Esophagus (tissue), 2 donors: Measurements from ENCODE around the gene ACAP1. TPM values are rescaled to one million over a fixed set of nuclear protein-coding genes. Genes with fewer than 3 reads are reported as not detected.
A peak's percentile ranks its signal among the peaks of the same experiment; 100 is the strongest.
"Not testable (repeated sequence)": the region's sequence is repeated elsewhere in the genome, so short reads cannot be mapped to it uniquely, and the experiment has no call there.

ENCODE experiments used
- H3K27ac ChIP-seq, 2 donors: one replicate each; pipeline ENCODE4 v1.5.1; 2013; ENCODE audit warnings: low read depth in 2 of 2, mild to moderate bottlenecking in 2 of 2, inconsistent platforms in 1 of 2, low read length in 1 of 2, moderate library complexity in 1 of 2
- H3K27me3 ChIP-seq, 2 donors: one replicate each; pipeline ENCODE4 v1.6.1; 2013; ENCODE audit warnings: low read length in 2 of 2, control low read depth in 1 of 2, mild to moderate bottlenecking in 1 of 2; ENCODE audit not compliant: insufficient read depth in 2 of 2, control insufficient read depth in 1 of 2
- H3K36me3 ChIP-seq, 2 donors: one replicate each; pipeline ENCODE4 v1.6.1; 2013; ENCODE audit warnings: low read length in 1 of 2; ENCODE audit not compliant: control insufficient read depth in 2 of 2, insufficient read depth in 2 of 2
- H3K4me1 ChIP-seq, 2 donors: one replicate each; pipeline ENCODE4 v1.6.1; 2013; ENCODE audit warnings: low read length in 1 of 2; ENCODE audit not compliant: control insufficient read depth in 2 of 2, insufficient read depth in 2 of 2
- H3K4me3 ChIP-seq, 2 donors: one replicate each; pipeline ENCODE4 v1.5.1; 2013; ENCODE audit warnings: low read length in 2 of 2, mild to moderate bottlenecking in 2 of 2, low read depth in 1 of 2, moderate library complexity in 1 of 2
- H3K9me3 ChIP-seq, 2 donors: one replicate each; pipeline ENCODE4 v1.6.1; 2013; ENCODE audit warnings: mild to moderate bottlenecking in 2 of 2, low read depth in 1 of 2, low read length in 1 of 2, moderate library complexity in 1 of 2; ENCODE audit not compliant: control insufficient read depth in 2 of 2, insufficient read depth in 1 of 2
- WGBS, 2 donors: extraction: QIAGEN DNeasy Blood & Tissue Kit; methylation state at CpG; one replicate each; pipeline ENCODE4 v1.1.7; 2013; 5-methylcytosine and 5-hydroxymethylcytosine counted together
- polyA plus RNA-seq, 2 donors: library from polyadenylated mRNA; stranded (reverse); fragments of 200-250 nt; gene quantifications; one replicate each; pipeline ENCODE4 v1.2.3, GENCODE V29; 2013
- donor health status: healthy with polysubstance abuse.
- donor health status: Bipolar disorder and iron deficiency.

The ACAP1 gene
- polyA plus RNA-seq, 2 donors, result 5.3 to 9.7 TPM

DNA sequence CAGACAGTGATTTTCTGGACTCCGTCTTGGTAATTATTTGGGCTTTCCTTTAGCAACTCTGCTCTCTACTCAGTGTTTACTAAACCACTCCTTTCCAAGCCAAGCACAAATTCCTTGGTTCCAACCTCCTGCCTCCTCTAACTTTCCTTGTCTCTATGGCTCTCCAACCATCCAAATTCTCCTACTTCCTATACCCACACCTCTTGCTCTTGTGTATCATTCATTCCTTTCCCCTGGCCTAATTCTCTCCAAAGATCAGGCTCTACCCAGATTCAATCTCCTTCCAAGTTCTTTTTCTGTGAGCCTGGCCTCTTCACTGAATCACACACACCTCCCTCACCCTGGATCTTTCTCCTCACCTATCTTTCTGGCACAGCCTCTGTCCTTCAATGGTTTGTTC, 8.3 kb upstream of the ACAP1 start:
- H3K27ac ChIP-seq, result no peak overlapping the region

DNA sequence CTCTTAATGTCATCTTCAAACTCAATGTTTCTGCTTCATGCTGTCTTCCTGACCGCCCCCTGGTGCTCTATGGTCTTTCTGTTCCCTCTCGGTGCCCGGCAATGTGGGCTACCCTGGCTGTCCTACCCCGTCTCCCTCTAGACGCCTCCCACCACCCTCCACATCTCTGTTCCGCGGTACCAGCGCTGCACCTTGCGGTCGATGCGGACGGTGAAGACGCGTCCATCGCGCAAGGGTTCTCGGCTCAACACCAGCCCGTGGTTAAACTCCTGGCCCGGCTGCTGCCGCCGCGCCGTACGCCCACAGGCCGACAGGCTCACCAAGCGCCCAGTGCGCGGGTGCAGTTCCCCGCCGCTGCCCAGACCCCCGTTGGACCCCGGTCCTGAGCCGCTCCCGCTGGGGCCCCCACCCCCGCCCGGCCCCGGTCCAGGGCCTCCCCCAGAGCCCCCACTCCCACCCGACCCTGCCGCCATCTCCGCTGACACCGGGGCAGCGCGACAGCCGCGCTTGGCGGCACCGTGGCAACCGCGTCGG, 7.4 kb upstream of the ACAP1 start, which contains the start of gene NEURL4:
TSS of gene NEURL4 (minus strand) at position 496 of the 534 bp plus-strand sequence. CDS start at position 473, 23 bp downstream.
- Histone ChIP-seq H3K9me3 (no peaks in the 10 kb centered on the region), H3K4me3 (peak within 1 kb of the TSS; percentile 71 to 84), H3K27ac (peak within 1 kb of the TSS; percentile 96 to 98), H3K27me3 (no peaks in the 10 kb centered on the region), H3K4me1 (peaks cover 3 to 9% of the 10 kb centered on the region in 2 donors), H3K36me3 (peaks cover 4 to 12% of the 10 kb centered on the region in 2 donors)
- WGBS, 2 donors, result 0 to 1% methylated on average over 48 to 50 of the region's 50 CpGs

More for the DNA sequence above, 8.3 kb upstream of the ACAP1 start:
- Histone ChIP-seq H3K9me3 (no peaks in the 10 kb centered on the region), H3K36me3 (peaks cover 11 to 21% of the 10 kb centered on the region in 2 donors), H3K4me3 (no peak overlapping the region), H3K4me1 (peaks cover 3 to 9% of the 10 kb centered on the region in 2 donors), H3K27me3 (no peaks in the 10 kb centered on the region)
- 73 to 87% methylated on average over 1 of the region's 1 CpG for WGBS, 2 donors

DNA sequence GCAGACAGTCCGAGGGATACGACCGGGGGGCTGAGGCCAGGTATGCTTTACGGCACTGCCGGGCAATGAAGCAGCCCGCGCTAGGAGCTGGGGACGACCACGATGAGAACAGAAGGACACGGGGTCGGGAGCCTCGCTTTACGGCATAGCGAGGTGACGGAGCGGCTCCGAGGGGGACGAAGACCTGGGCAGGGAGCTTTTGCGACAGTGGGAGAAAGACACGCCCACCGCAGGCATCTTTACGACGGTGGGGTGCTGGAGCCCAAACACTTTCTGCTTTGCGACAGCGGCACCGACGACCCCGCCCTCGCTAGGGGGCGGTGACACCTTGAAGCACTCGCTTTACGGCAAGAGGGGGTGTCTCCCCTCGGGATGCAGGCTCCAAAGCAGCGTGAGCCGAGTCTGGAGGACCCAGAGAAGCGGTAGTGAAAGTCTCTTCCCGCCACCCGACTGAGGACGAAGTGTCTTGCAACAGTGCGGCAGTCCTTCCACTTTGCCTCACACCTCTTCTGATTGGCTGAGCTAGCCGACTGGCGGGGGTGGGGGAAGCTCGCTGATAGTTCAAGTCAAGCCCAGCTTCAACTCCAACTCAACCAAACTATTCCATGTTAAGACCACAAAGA, 6.8 kb upstream of the ACAP1 start:
- Histone ChIP-seq H3K36me3 (peaks cover 4 to 10% of the 10 kb centered on the region in 2 donors), H3K4me3 (peak overlapping the region; percentile 71 to 84), H3K27me3 (no peaks in the 10 kb centered on the region), H3K9me3 (no peaks in the 10 kb centered on the region), H3K27ac (peak overlapping the region; percentile 96 to 98), H3K4me1 (peaks cover 3 to 9% of the 10 kb centered on the region in 2 donors)
- WGBS, 2 donors, result 0% methylated on average over 42 to 43 of the region's 43 CpGs

DNA sequence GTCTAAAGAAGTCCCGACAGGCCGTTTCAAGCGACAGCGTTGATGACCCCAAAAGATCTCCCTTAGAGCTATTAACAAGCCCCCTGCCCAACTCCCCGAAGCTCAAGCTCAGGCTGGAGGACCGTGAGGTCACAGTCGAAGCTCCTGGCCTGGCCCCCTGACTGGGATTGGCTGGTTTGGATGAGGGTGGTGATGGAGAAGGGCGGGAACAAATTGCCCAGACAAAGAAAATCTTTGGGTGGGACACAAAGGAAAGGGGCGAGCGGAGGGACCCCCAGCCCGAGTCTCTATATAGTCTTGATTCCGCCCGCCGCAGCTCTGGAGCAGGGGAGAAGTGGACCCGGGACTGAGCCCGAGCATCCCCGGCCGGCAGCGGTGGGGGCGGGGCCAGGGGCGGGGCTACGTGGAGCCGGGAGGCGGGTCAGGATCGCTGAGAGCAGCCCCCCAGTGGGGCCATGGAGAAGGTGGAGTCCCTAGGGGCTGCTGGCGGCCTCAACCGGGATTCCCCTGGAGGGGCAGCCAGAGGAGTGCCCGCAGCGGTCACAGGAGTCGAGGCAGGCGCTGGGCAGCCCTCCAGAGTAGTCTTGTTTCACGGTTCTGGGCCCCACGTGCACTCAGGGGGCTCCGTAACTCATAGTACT, 6.2 kb upstream of the ACAP1 start:
- Histone ChIP-seq H3K27ac (peak overlapping the region; percentile 96 to 98), H3K36me3 (peaks cover 4 to 9% of the 10 kb centered on the region in 2 donors), H3K27me3 (no peaks in the 10 kb centered on the region), H3K9me3 (no peaks in the 10 kb centered on the region), H3K4me3 (peak overlapping the region; percentile 71 to 84), H3K4me1 (peaks cover 3 to 9% of the 10 kb centered on the region in 2 donors)
- WGBS, 2 donors, result 0 to 1% methylated on average over 34 of the region's 34 CpGs

DNA sequence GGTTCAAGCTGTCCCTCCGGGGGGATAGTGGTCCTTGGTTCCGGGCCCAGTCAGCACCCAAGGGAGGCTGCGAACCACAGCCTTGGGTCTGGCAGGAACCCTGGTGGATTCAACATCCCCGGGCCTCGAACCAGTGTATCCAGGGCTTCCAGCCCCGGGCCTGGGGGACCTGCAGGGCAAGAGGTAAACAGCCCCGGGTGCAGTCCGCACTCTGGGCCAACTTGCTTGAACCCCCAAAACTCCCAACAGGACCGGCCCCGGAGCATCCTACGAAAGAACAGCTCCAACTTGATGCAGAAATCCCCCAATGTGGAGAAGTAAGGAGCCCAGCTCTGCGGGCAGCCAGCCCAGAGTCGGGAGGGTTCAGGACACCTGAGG, 5.7 kb upstream of the ACAP1 start:
- Histone ChIP-seq H3K36me3 (peaks cover 2 to 7% of the 10 kb centered on the region in 2 donors), H3K27ac (peak overlapping the region; percentile 96 to 98), H3K4me1 (peaks cover 3 to 9% of the 10 kb centered on the region in 2 donors), H3K9me3 (no peaks in the 10 kb centered on the region), H3K27me3 (no peaks in the 10 kb centered on the region), H3K4me3 (peak overlapping the region; percentile 71 to 84)
- 54 to 60% methylated on average over 13 of the region's 13 CpGs for WGBS, 2 donors

DNA sequence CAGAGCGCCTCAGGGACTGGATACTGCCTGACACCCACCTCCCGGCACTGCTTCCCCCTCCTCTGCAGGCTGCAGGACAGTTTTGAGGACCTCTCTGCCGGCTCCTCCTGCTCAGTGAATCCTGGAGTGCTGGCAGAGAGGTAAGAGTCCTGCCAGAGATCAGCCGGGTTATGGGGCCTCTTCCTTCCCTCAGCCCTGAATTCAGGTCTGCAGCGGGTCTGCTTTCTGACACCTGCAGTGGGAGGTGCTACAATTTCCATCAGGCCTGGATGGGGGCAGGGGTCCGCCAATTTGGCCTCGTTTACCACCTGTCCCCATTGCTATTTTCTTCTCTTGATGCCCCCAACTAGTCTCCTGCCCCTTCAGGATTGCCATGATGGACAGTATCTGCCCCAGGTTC, 4.2 kb upstream of the ACAP1 start:
- Histone ChIP-seq H3K9me3 (no peaks in the 10 kb centered on the region), H3K27me3 (no peaks in the 10 kb centered on the region), H3K27ac (no peak overlapping the region), H3K4me1 (peaks cover 3 to 9% of the 10 kb centered on the region in 2 donors), H3K36me3 (no peaks in the 10 kb centered on the region), H3K4me3 (no peak overlapping the region)
- WGBS, 2 donors, result 55 to 61% methylated on average over 7 of the region's 7 CpGs

DNA sequence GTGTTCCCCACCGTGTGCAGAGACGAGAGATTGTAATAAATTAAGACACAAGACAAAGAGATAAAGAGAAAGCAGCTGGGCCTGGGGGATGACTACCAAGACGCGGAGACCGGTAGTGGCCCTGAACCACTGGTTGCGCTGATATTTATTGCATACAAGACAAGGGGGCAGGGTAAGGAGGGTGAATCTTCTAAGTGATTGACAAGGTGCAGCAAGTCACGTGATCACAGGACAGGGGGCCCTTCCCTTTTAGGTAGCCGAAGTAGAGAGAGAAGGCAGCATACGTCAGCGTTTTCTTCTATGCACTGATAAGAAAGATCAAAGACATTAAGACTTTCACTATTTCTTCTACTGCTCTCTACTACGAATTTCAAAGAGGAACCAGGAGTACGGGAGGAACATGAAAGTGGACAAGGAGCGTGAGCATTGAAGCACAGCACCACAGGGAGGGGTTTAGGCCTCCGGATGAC, 3.7 kb upstream of the ACAP1 start:
- H3K4me1 ChIP-seq, H3K27ac ChIP-seq: not testable (repeated sequence)
- 48 to 54% methylated on average over 14 of the region's 14 CpGs for WGBS, 2 donors

DNA sequence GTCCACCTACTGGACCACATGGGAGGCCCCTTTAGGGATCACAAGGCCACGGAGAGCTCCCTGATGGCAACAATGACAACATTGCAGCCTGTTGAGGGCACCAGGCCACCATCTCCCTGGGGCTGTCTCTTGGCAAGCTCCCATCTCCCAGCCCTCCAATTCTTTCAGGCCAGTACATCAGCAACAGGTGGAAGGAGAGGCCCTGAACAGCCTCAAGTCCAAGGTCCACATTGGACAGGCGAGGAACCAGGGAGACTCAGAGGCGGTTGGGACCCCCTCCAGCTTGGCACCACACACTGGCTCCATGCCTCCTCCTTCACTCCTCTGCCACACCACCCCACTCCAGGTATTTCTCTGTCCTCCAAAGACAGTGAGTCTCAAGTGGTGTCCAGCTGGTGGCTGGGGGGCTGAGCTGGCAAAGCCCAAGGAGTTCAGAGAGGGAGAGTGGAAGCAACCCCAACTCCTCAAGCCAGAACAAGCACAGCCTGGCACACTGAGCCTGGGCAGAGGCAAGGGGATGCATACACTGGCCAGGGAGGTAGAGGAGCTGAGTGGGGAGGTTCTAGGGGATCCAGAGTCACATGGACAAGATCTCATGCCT, 1.3 kb upstream of the ACAP1 start:
- H3K27me3 ChIP-seq, result no peaks in the 10 kb centered on the region
- H3K4me1 ChIP-seq, result peaks cover 0 to 3% of the 10 kb centered on the region in 2 donors
- no peak overlapping the region for H3K4me3 ChIP-seq
- no peaks in the 10 kb centered on the region for H3K36me3 ChIP-seq
- no peaks in the 10 kb centered on the region for H3K9me3 ChIP-seq
- no peak overlapping the region for H3K27ac ChIP-seq
- WGBS, 2 donors, result 77 to 88% methylated on average over 3 of the region's 3 CpGs

More for the DNA sequence above, 3.7 kb upstream of the ACAP1 start:
- H3K9me3 ChIP-seq, H3K4me3 ChIP-seq, H3K36me3 ChIP-seq, H3K27me3 ChIP-seq: not testable (repeated sequence)

DNA sequence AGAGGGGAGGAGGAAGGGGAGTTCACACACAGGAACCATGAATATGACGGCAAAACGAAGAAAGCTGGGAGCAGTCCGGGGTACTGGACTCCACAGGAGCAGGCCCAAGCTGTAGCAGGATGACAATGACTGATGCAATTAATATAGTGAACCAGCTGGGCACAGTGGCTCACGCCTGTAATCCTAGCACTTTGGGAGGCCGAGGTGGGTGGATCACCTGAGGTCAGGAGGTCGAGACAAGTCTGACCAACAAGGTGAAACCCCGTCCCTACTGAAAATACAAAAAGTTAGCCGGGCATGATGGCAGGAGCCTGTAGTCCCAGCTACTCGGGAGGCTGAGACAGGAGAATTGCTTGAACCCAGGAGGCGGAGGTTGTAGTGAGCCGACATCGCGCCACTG, 564 bp upstream of the ACAP1 start:
- 80 to 84% methylated on average over 13 of the region's 13 CpGs for WGBS, 2 donors
- not testable (repeated sequence) for H3K4me1 ChIP-seq, H3K4me3 ChIP-seq, H3K27me3 ChIP-seq, H3K36me3 ChIP-seq, H3K9me3 ChIP-seq, H3K27ac ChIP-seq
